Left lung (tissue), 10 donors: ENCODE measurements around the gene MYL10. TPM values are rescaled to one million over a fixed set of nuclear protein-coding genes. Genes with fewer than 3 reads are reported as not detected.

Experiments used
- ATAC-seq: fragments of 200-7000 bp; cut with Tn5 transposase; one replicate; pipeline ENCODE4 v1.9.1; 2020; ENCODE audit warnings: moderate library complexity
- DNase-seq, 4 donors: peaks; one replicate each; pipeline ENCODE4 v3.0.0-alpha.2; 2013 to 2020
- H3K27ac ChIP-seq, 2 donors: fragments of 200-600 bp; sonication (generic) in 1 of 2; one replicate each; pipeline versions ENCODE4 v1.5.0 to v1.8.0; 2020 to 2021
- H3K27me3 ChIP-seq, 2 donors: fragments of 200-600 bp; sonication (generic) in 1 of 2; one replicate each; pipeline versions ENCODE4 v1.5.0 to v1.8.0; 2020 to 2021
- H3K36me3 ChIP-seq, 2 donors: fragments of 200-600 bp; sonication (generic) in 1 of 2; one replicate each; pipeline versions ENCODE4 v1.5.0 to v1.8.0; 2020 to 2021
- H3K4me1 ChIP-seq, 2 donors: fragments of 200-600 bp; one replicate each; pipeline ENCODE4 v1.8.0; 2021
- H3K4me3 ChIP-seq, 2 donors: fragments of 200-600 bp; sonication (generic) in 1 of 2; one replicate each; pipeline versions ENCODE4 v1.5.0 to v1.8.0; 2020 to 2021; ENCODE audit warnings: mild to moderate bottlenecking in 1 of 2
- H3K9me3 ChIP-seq, 2 donors: fragments of 200-600 bp; sonication (generic) in 1 of 2; one replicate each; pipeline versions ENCODE4 v1.5.0 to v1.8.0; 2020 to 2021
- intact Hi-C, 2 donors: fragments of 100-400 bp; cut with DNase I; formaldehyde crosslinking; loops; one replicate each; pipeline versions ENCODE4 v1.11.2 to v1.14.2; 2022
- polyA plus RNA-seq, 6 donors: library from polyadenylated mRNA; unstranded; fragments of 120-200 nt; gene quantifications; one replicate each; pipeline ENCODE4 v1.2.1, GENCODE V29; 2013; ENCODE audit not compliant: insufficient read length in 6 of 6
- total RNA-seq, 2 donors: library from RNA; stranded (reverse); fragmentation: NEBNext Ultra II Directional; extraction: Animal tissue kit (Norgen Biotek cat#: 25700); gene quantifications; one replicate each; pipeline ENCODE4 v1.2.1, GENCODE V29; 2021
- TF ChIP-seq, protein P1 (sequence below), 2 donors: fragments of 200-600 bp; sonication (generic) in 1 of 2; IDR thresholded peaks; one replicate each; pipeline versions ENCODE4 v1.5.0 to v1.8.0; 2021; ENCODE audit warnings: antibody characterized with exemption in 2 of 2
- donor health status: DM: no; HTN: yes; CAD: no.
- donor health status: DM: no; HTN: no; CAD: no.

The MYL10 gene
- total and polyA plus RNA-seq, 8 donors, result 0.17 to 0.43 (median 0.23) TPM; not detected in 3

DNA sequence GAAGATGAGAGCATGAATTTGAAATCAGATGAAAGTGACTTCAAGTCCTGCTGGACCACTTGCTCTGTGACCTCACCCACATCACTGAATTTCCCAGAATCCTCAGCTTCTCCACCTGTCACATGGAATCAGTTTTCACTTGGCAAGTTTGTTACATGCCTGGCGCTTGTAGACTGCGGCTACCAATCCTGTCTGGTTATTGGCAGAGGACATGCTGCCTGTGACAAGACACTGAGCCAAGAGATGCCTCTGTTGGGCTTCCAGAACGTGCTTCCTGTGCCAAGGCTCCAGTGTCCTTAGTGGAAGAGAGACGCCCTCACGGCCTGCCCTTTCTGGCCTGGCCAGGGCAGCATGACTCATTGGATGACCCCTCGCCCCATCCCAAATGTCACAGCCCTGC lies 4.4 kb upstream of the MYL10 start:
- intact Hi-C loops, result no loop called here
- Histone ChIP-seq H3K4me3 (no peak overlapping the region), H3K27me3 (peaks cover 0 to 8% of the 10 kb centered on the region in 2 donors), H3K9me3 (peaks cover 0 to 6% of the 10 kb centered on the region in 2 donors), H3K4me1 (no peaks in the 10 kb centered on the region), H3K36me3 (no peaks in the 10 kb centered on the region), H3K27ac (no peak overlapping the region)
- no peak for ATAC-seq
- TF ChIP-seq, protein P1, sequence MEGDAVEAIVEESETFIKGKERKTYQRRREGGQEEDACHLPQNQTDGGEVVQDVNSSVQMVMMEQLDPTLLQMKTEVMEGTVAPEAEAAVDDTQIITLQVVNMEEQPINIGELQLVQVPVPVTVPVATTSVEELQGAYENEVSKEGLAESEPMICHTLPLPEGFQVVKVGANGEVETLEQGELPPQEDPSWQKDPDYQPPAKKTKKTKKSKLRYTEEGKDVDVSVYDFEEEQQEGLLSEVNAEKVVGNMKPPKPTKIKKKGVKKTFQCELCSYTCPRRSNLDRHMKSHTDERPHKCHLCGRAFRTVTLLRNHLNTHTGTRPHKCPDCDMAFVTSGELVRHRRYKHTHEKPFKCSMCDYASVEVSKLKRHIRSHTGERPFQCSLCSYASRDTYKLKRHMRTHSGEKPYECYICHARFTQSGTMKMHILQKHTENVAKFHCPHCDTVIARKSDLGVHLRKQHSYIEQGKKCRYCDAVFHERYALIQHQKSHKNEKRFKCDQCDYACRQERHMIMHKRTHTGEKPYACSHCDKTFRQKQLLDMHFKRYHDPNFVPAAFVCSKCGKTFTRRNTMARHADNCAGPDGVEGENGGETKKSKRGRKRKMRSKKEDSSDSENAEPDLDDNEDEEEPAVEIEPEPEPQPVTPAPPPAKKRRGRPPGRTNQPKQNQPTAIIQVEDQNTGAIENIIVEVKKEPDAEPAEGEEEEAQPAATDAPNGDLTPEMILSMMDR (IDR thresholded peaks at IDR 0.05), result no peak
- DNase-seq, result no peak

DNA sequence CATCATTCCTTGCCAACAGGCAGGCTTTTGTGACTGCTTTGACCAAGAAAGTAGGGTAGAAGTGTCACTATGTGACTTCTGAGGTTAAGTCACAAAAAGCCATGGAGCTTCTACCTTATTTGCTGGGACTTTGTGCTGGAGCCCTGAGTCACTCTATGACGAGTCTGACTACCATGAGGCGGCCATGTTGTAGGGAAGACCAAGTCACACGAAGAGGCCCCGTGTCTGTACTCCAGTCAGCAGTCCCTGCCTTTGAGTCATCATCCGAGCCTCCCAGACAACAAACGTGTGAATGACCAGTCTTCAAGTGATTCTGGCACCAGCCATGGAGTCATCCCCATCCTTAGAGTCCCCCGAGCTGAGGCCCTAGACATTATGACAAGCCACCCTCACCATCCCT lies 3.5 kb upstream of the MYL10 start:
- intact Hi-C loops, result no loop called here
- Histone ChIP-seq H3K9me3 (peaks cover 0 to 6% of the 10 kb centered on the region in 2 donors), H3K27me3 (peaks cover 0 to 10% of the 10 kb centered on the region in 2 donors), H3K27ac (no peak overlapping the region), H3K4me3 (no peak overlapping the region), H3K36me3 (no peaks in the 10 kb centered on the region), H3K4me1 (no peaks in the 10 kb centered on the region)
- ATAC-seq, result no peak
- DNase-seq, result no peak
- TF ChIP-seq, protein P1 (IDR thresholded peaks at IDR 0.05), result no peak

DNA sequence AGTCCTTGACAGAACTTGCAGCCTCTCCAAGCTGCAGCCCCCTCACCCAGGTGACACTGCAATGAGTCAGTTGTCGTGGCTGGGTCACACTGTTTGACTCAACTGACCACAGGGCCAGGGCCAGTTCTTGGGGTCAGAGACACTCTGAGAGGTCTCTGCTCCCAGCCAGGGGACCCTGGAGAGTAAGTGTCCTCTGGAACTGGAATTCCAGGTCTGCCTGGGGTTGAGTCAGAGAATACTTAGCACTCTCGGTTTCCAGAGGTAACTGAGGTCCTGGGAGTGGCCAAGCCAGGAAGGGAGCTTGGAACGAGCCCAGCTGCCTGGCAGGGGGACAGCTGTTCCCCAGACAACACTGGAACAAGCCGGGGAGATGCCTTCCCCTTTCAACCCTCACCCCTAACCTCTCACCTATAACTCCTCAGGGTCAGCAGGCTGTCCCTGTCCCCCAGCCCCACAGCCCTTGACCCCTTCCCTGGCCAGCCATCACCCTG lies 2.2 kb upstream of the MYL10 start:
- H3K4me3 ChIP-seq, result no peak overlapping the region
- peaks cover 0 to 6% of the 10 kb centered on the region in 2 donors for H3K9me3 ChIP-seq
- H3K36me3 ChIP-seq, result no peaks in the 10 kb centered on the region
- ATAC-seq, result no peak
- no peaks in the 10 kb centered on the region for H3K4me1 ChIP-seq
- no peak overlapping the region for H3K27ac ChIP-seq
- H3K27me3 ChIP-seq, result peaks cover 0 to 20% of the 10 kb centered on the region in 2 donors
- intact Hi-C loops, result no loop called here
- TF ChIP-seq, protein P1 (IDR thresholded peaks at IDR 0.05), result no peak
- no peak for DNase-seq

DNA sequence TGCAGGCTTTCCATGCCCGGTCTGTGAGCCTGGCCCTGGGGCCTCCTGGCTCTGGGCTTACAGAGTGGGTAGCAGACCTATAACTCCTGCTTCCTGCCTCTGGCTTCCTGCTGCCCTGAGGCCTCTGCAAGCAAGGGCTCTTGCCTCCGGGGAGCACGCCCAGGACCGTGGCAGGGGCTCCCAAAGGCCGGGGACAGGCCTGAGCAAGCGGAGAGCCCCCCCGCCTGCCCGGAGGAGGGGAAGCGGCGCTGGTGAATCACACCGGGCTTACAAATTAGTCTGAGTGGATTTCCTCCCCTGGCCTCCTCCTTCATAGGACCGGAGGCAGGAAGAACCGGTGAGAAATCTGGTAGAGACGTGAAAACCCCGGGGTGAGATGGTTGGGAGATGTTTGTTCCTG lies 1.5 kb upstream of the MYL10 start:
- DNase-seq (no peak), ATAC-seq (no peak)
- Histone ChIP-seq H3K4me3 (no peak overlapping the region), H3K27me3 (peaks cover 0 to 27% of the 10 kb centered on the region in 2 donors), H3K9me3 (peaks cover 0 to 6% of the 10 kb centered on the region in 2 donors), H3K4me1 (no peaks in the 10 kb centered on the region), H3K27ac (no peak overlapping the region), H3K36me3 (no peaks in the 10 kb centered on the region)
- TF ChIP-seq, protein P1 (IDR thresholded peaks at IDR 0.05), result no peak
- intact Hi-C loops, result no loop called here

DNA sequence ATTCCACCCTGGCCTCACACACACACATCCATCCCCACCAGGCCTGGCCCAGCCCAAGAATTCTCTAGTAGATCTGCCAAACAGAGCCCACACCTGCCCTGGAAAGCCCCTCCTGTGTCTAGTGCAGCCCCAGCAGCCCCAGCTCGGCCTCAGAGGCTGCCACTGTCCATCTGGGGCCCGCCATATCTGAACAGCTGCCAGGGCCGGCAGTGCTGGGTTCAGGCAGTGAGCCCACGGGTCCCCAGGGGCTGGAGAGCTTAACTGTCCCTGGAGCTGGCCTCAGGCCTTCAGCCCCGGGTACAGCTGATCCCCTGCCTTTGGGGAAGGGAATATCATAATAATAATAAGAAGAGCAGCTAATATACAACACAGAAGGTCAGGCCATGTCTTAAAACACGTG lies 574 bp downstream of the MYL10 start:
- peaks cover 0 to 6% of the 10 kb centered on the region in 2 donors for H3K9me3 ChIP-seq
- intact Hi-C loops, result no loop called here
- H3K4me3 ChIP-seq, result no peak overlapping the region
- H3K4me1 ChIP-seq, result no peaks in the 10 kb centered on the region
- TF ChIP-seq, protein P1 (IDR thresholded peaks at IDR 0.05), result no peak
- ATAC-seq (no peak), DNase-seq (no peak)
- peaks cover 0 to 47% of the 10 kb centered on the region in 2 donors for H3K27me3 ChIP-seq
- no peak overlapping the region for H3K27ac ChIP-seq
- H3K36me3 ChIP-seq, result no peaks in the 10 kb centered on the region
